Fibroblast of villous mesenchyme (primary cell): ENCODE measurements around the gene HTR6. TPM values are rescaled to one million over a fixed set of nuclear protein-coding genes. Genes with fewer than 3 reads are reported as not detected.

Source experiments
- DNase-seq: peaks from one replicate; pipeline ENCODE4 v3.0.0-alpha.2; 2010; ENCODE audit warnings: low read depth
- H3K4me3 ChIP-seq: 2 replicates; pipeline ENCODE4 v1.5.1; 2011; ENCODE audit warnings: low read depth, mild to moderate bottlenecking, low read length
- total RNA-seq: library from RNA; depleted of rRNA; stranded (reverse); fragments of >200 nt; gene quantifications from 2 replicates; pipeline ENCODE4 v1.2.3, GENCODE V29; 2012
- TF ChIP-seq, protein P1 (sequence below): IDR thresholded peaks from 2 replicates; pipeline ENCODE4 v1.5.1; 2012; ENCODE audit warnings: low read depth, mild to moderate bottlenecking, low read length; ENCODE audit not compliant: insufficient read depth

Gene HTR6
- total RNA-seq, 1 donor = not detected

DNA sequence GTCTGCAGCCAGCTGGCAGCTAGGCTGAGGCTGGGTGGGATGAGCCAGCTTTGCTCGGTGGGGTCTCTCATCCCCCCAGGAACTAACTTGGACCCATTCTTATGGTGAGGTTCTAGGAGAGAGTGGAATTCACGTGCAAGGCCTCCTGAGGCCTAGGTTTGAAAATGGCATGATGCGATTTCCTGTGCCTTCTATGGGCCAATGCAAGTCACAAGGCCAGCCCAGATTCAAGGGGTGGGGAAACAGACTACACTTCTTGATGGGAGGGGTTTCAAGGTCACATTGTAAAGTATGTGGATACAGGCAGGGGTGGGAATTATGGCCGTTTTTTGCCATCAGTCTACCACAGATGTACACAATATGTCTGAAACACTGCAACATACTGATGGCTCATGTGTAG is 48.3 kb downstream of the HTR6 start:
- TF ChIP-seq, protein P1, sequence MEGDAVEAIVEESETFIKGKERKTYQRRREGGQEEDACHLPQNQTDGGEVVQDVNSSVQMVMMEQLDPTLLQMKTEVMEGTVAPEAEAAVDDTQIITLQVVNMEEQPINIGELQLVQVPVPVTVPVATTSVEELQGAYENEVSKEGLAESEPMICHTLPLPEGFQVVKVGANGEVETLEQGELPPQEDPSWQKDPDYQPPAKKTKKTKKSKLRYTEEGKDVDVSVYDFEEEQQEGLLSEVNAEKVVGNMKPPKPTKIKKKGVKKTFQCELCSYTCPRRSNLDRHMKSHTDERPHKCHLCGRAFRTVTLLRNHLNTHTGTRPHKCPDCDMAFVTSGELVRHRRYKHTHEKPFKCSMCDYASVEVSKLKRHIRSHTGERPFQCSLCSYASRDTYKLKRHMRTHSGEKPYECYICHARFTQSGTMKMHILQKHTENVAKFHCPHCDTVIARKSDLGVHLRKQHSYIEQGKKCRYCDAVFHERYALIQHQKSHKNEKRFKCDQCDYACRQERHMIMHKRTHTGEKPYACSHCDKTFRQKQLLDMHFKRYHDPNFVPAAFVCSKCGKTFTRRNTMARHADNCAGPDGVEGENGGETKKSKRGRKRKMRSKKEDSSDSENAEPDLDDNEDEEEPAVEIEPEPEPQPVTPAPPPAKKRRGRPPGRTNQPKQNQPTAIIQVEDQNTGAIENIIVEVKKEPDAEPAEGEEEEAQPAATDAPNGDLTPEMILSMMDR = no peak
- no peak for DNase-seq

DNA sequence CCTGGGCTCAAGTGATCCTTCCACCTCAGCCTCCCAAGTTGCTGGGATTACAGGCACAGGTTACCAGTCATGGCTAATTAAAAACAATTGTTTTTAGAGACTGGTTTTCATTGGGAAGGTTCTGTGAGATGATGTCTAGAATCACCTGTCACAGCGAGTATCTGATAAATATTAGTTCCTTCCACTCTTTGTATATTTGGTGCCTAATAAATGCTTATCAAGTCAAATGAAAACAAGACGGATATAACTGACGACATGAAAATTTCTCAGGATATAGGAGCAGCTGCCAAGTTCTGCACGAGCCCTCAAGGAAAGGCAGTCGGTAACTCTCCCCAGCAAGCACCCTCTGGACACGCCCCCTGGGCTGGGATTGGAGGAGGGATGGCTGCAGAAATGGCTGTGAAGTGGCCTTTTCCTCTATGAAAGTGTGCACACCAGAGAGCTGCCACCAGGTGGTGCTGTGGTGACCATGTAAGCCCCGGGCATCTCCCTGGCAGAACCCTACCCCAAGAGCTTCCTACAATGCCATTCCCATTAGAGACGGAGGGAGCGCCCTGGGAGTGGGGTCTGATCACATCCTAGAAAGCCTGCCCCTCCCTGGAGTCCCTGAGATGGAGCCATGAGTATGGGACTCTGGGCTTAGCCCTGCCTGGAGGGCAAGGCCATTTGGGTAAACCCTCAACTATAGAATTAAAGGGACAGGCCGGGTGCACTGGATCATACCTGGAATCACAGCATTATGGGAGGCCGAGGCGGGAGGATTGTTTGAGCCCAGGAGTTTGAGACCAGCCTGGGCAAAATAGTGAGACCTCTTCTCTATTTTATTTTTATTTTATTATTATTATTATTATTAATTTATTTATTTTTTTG is 50.9 kb downstream of the HTR6 start:
- H3K4me3 ChIP-seq = no peak overlapping the region
- DNase-seq = peak; percentile 94
- TF ChIP-seq, protein P1 = peak; percentile 95

More for the DNA sequence above, 48.3 kb downstream of the HTR6 start:
- no peak overlapping the region for H3K4me3 ChIP-seq

DNA sequence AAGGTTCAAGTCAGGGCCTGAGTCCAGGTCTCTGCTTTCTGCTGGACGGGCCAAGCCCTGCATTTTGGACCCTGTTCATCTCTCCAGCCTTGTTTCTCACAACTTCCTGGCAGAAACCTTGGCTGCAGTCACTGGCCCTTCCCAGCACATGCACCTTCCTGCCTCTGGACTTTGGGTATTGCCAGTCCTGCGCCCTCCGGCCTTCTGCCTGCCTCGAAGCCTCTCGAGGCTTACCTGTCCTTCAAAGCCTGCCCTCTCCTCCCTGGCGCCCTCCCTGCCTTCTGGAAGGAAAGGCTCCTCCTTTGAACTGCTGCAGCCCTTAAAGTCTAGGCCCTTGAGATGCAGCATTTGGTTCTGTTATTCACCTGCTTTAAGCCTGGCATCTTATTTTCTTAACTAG is 52.8 kb downstream of the HTR6 start:
- TF ChIP-seq, protein P1 = no peak
- DNase-seq = no peak
- H3K4me3 ChIP-seq = no peak overlapping the region

DNA sequence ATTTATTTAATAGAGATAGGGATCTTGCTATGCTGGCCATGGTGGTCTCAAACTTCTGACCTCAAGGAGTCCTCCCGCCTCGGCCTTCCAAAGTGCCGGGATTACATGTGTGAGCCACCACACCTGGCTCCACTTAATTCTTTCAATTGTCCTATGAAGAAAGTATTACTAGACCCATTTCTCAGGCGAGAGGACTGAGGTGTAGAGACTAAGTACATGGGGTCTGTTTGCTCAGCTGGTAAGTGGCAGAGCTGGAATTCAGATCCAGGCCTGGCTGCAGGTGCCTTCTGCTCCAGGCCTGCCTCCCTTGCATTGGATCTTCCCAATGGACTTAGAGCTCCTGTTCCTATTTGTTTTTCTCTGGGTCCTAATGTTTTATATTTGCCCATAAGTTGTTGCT is 55.5 kb downstream of the HTR6 start:
- TF ChIP-seq, protein P1 = no peak
- no peak for DNase-seq
- H3K4me3 ChIP-seq = no peak overlapping the region

DNA sequence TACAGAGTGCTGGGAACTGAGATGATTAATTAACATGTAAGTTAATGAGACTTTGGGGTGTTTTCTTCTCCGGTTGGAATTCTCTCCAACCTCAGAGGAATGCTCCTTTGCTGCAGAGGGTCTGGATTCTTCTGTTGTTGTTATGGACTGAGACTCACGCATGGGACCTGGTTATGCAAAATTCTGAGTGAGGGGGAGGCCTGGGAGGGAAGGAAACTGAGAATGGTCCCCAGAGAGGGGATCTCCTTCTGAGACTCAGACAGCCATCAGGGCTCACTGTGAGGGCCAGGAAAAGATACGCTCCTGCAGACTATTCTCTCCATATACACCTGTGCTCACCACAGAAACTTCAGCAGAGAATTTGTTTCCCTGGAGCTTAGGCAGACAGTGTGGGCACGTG is 56.3 kb downstream of the HTR6 start:
- TF ChIP-seq, protein P1 = no peak
- no peak overlapping the region for H3K4me3 ChIP-seq
- DNase-seq = no peak

DNA sequence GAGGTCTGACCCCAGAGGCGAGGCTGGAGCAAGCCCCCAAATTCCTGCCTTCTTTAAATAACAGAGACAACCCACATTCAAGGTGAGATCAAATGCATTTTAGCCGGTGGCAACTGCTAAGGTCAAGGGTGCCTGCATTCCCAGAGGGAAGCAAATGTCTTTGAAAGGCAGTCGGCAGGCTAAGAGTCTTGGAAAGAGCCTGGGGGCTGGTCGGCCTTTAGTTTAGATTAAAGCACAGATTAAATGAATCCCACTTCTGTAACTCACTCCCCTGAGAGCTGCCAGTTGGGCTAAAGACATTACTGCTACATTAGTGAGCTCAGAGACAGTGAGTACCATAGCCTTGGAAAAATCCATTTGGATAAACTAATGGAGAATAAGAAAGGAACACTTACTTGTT is 59.2 kb downstream of the HTR6 start:
- H3K4me3 ChIP-seq = no peak overlapping the region
- TF ChIP-seq, protein P1 = no peak
- DNase-seq = no peak
